HepG2 (cell line): ENCODE data around the gene TBC1D16. TPM values are rescaled to one million over a fixed set of nuclear protein-coding genes. Genes with fewer than 3 reads are reported as not detected.
A peak's percentile ranks its signal among the peaks of the same experiment; 100 is the strongest.

Source experiments
- ASH2L ChIP-seq: fragments of 300-600, 200-600 bp; sonication (generic); IDR thresholded peaks from 2 replicates; pipeline ENCODE4 v1.7.0; 2017; ENCODE audit warnings: low read depth, mild to moderate bottlenecking, moderate library complexity, mixed read lengths, low read length; ENCODE audit not compliant: insufficient read length
- FUBP1 ChIP-seq: sonication (generic); formaldehyde crosslinking; IDR thresholded peaks from 2 replicates; pipeline ENCODE4 v1.5.1; 2020; ENCODE audit warnings: missing genetic modification reagents, mild to moderate bottlenecking, borderline replicate concordance
- GATAD2A ChIP-seq: IDR thresholded peaks from 2 replicates; pipeline ENCODE4 v1.6.1; 2016
- HMGA1 ChIP-seq: sonication (generic); formaldehyde crosslinking; conservative IDR thresholded peaks from 2 replicates; pipeline ENCODE4 v1.4.0; 2020; ENCODE audit warnings: missing genetic modification reagents
- NR1H2 ChIP-seq: sonication (generic); formaldehyde crosslinking; IDR thresholded peaks from 2 replicates; pipeline ENCODE4 v1.8.1; 2022; ENCODE audit warnings: low read depth, missing genetic modification reagents, borderline replicate concordance
- RAD51 ChIP-seq: fragments of 450-650 bp; IDR thresholded peaks from 2 replicates; pipeline ENCODE4 v1.6.1; 2016; ENCODE audit warnings: borderline replicate concordance
- SIN3A ChIP-seq: IDR thresholded peaks from 2 replicates; pipeline ENCODE4 v1.6.1; 2011; ENCODE audit warnings: low read depth, mild to moderate bottlenecking, control low read depth, low read length, borderline replicate concordance
- ZNF180 ChIP-seq: sonication (generic); formaldehyde crosslinking; IDR thresholded peaks from 2 replicates; pipeline ENCODE4 v1.4.0; 2020; ENCODE audit warnings: low read depth, missing genetic modification reagents, borderline replicate concordance
- ZNF224 ChIP-seq: sonication (generic); formaldehyde crosslinking; IDR thresholded peaks from 2 replicates; pipeline ENCODE4 v1.5.0; 2020; ENCODE audit warnings: mild to moderate bottlenecking, missing genetic modification reagents
- ZNF281 ChIP-seq: sonication (generic); formaldehyde crosslinking; IDR thresholded peaks from 2 replicates; pipeline ENCODE4 v1.4.0; 2020; ENCODE audit warnings: missing genetic modification reagents, borderline replicate concordance
- ZNF407 ChIP-seq: sonication (generic); formaldehyde crosslinking; IDR thresholded peaks from one replicate; pipeline ENCODE4 v1.5.1; 2020; ENCODE audit warnings: mild to moderate bottlenecking, missing genetic modification reagents; ENCODE audit errors: not compliant biosample characterization
- ZNF446 ChIP-seq: sonication (generic); formaldehyde crosslinking; IDR thresholded peaks from 2 replicates; pipeline ENCODE4 v1.5.0; 2020; ENCODE audit warnings: mild to moderate bottlenecking, missing genetic modification reagents
- ZNF557 ChIP-seq: sonication (generic); formaldehyde crosslinking; IDR thresholded peaks from 2 replicates; pipeline ENCODE4 v1.4.0; 2020; ENCODE audit warnings: missing genetic modification reagents
- ZNF580 ChIP-seq: IDR thresholded peaks from 2 replicates; pipeline ENCODE4 v1.6.1; 2016; ENCODE audit warnings: low read depth, borderline replicate concordance
- ZNF619 ChIP-seq: sonication (generic); formaldehyde crosslinking; IDR thresholded peaks from 2 replicates; pipeline ENCODE4 v1.4.0; 2020; ENCODE audit warnings: mild to moderate bottlenecking, missing genetic modification reagents
- ZSCAN9 ChIP-seq: IDR thresholded peaks from 2 replicates; pipeline ENCODE4 v1.6.1; 2016; ENCODE audit warnings: borderline replicate concordance
- polyA plus RNA-seq, 8 experiments: library from polyadenylated mRNA; depleted of rRNA in 3 of 8; stranded (reverse) in 7 of 8; unstranded in 1 of 8; fragments of >200 nt; fragmentation: Illumina TruSeq in 4 of 8; extraction: Trizol in 4 of 8; gene quantifications; 2 replicates each; pipeline versions ENCODE4 v1.2.1 to v1.2.3, GENCODE V29; 2011 to 2016; ENCODE audit warnings: low read depth in 4 of 8, missing spikeins in 1 of 8, mixed read lengths in 1 of 8; ENCODE audit not compliant: insufficient read depth in 1 of 8
- total RNA-seq, 5 experiments: library from RNA; depleted of rRNA; stranded (reverse); fragments of >200 nt; fragmentation: Illumina TruSeq; extraction: Trizol; gene quantifications; 2 replicates each; pipeline ENCODE4 v1.2.3, GENCODE V29; 2016; ENCODE audit warnings: low read depth in 1 of 5

TBC1D16 gene
- total and polyA plus RNA-seq, 2 of the 13 experiments (the other 11 are each of a cell fraction or from before 2014, with no cell fraction given) = 14.9 to 24.9 TPM

- TF ChIP-seq ZNF407 (CRISPR knock-in tag) (no peak), NR1H2 (no peak), ZNF446 (CRISPR knock-in tag) (0 out of 2 replicates have a peak, but pooled peaks have one; percentile 34), ZNF619 (CRISPR knock-in tag) (no peak; the same call in 1 of the 2 replicates), RAD51 (no peak), ZNF224 (no peak), HMGA1 (CRISPR knock-in tag) (no peak), ASH2L (no peak), ZNF281 (CRISPR knock-in tag) (no peak), ZNF580 (CRISPR knock-in tag) (no peak; the same call in 1 of the 2 replicates), SIN3A (no peak), ZNF180 (CRISPR knock-in tag) (no peak), ZNF557 (CRISPR knock-in tag) (no peak), ZSCAN9 (CRISPR knock-in tag) (no peak), FUBP1 (CRISPR knock-in tag) (no peak), GATAD2A (CRISPR knock-in tag) (0 out of 2 replicates have a peak, but pooled peaks have one; percentile 35)
Observed at GRCh38 chr17:79992649-79993389, 42.9 kb downstream of the TBC1D16 start (continued).
